Measurements from ENCODE around the gene MSL2.

DNA sequence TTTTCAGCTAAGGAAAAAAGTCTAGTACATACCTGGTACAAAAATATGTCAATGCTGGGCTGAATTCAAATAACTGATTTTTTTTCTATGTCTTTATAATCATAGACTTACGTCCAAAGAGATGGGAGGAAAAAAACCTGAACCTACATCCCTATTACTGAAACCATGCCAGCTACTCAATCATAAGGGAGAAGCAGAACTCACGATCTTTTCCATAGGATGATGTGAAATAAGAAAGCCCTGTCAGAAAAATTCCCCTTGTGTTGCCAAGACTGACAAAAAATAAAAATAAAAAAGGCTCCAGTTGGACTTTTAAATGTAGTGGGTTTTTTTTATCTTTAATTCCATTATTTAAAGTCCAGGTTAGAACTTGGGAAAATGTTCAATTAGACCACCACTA is 3.3 kb downstream of the MSL2 start:
- TF ChIP-seq, protein P1, sequence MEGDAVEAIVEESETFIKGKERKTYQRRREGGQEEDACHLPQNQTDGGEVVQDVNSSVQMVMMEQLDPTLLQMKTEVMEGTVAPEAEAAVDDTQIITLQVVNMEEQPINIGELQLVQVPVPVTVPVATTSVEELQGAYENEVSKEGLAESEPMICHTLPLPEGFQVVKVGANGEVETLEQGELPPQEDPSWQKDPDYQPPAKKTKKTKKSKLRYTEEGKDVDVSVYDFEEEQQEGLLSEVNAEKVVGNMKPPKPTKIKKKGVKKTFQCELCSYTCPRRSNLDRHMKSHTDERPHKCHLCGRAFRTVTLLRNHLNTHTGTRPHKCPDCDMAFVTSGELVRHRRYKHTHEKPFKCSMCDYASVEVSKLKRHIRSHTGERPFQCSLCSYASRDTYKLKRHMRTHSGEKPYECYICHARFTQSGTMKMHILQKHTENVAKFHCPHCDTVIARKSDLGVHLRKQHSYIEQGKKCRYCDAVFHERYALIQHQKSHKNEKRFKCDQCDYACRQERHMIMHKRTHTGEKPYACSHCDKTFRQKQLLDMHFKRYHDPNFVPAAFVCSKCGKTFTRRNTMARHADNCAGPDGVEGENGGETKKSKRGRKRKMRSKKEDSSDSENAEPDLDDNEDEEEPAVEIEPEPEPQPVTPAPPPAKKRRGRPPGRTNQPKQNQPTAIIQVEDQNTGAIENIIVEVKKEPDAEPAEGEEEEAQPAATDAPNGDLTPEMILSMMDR (IDR thresholded peaks at IDR 0.05 in 8 of 11, conservative IDR thresholded peaks at IDR 0.05 in 3 of 11) = no peak
- TF ChIP-seq POLR2A (IDR thresholded peaks at IDR 0.05) = no peak
